ENCODE results near the gene RALB.
"Not testable (repeated sequence)": the region's sequence is repeated elsewhere in the genome, so short reads cannot be mapped to it uniquely, and the experiment has no call there.

RALB gene

GRCh38 chr2:120224735-120225548 lies 27.7 kb upstream of the RALB start:
- DNase-seq: no peak

DNA sequence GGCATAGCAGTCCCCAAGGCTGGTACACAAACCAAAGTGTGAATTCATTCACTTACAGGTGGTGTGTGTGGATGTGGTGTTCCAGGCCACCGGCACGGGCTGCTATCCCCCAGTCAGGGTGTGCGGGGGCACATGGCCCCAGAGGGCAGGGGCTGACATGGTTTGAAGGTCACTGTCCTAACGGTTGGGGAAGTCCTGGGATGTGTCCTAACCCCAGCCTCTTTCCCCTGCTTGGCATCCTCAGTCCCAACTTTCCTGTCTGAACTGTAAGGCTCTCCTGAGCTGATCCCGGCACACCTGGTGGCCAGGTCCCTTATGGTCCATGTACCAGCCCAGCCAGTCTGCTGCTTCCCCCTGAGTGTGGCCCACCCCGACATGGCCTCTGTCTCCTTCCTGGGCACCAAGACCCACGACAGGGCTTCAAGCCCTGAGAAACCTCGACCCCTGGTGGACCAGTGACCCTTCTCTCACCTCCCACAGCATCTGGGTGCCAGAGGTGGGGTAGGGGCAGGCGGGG lies 27.0 kb upstream of the RALB start:
- no peak for DNase-seq

DNA sequence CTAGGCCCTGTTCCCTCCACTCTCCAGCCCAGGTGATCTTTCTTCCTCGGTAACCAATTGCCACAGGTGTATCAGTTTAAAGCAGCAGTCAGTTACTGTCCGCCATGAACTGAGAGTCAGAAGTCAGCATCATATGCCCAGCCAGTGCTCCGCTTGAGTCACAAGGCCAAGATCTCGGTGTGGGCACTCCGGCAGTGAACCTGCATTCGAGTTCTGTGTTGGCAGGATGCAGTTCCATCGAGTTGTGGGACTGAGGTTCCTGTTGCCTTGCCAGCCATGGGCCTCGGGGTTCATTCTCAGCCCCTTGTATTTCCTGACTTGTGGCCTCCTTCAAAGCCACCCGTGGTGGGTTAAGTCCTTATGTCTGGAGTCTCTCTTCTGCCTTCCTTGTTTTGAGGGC lies 26.3 kb upstream of the RALB start:
- no peak for DNase-seq

DNA sequence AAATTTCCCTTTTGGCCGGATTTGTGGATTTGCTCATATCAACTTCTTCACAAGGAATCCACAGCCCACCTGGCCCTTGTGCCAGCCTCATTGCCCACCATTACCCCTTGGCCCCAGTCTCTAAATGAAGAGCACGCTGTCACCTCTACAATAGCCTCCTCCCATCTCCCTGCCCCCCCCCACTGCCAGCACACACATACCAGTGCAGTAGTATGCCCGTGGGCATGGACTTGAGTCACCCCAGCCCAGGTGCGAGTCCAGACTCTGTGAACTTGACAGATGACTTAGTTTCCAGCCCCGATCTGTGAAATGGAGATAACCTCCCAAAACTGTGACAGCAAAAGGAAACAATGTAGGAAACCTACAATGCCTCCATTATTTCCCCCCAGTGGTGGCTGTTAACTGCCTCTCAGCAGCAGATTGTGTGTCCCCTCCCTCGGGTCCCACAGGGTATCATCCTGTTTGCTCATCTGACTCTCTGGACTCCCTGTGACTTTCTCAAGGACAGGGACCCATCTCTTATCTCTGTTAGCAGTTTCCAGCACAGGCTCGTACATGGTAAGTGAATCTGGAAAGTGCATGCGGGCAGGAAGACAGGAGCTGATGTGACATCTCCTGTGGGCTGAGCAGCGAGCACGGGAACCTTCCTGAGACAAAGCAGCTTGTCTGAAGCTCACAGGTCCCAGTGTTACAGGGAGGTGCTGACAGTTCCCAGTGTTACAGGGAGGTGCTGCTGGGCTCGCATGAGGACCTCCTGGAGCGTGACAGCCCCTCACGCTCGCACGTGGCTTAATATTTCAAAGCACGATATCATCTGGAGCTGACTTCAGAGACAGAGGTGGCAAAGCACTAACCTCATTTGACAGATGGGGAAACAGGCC lies 25.3 kb upstream of the RALB start:
- no peak for DNase-seq

GRCh38 chr2:120228503-120228902 lies 24.1 kb upstream of the RALB start:
- DNase-seq: no peak

DNA sequence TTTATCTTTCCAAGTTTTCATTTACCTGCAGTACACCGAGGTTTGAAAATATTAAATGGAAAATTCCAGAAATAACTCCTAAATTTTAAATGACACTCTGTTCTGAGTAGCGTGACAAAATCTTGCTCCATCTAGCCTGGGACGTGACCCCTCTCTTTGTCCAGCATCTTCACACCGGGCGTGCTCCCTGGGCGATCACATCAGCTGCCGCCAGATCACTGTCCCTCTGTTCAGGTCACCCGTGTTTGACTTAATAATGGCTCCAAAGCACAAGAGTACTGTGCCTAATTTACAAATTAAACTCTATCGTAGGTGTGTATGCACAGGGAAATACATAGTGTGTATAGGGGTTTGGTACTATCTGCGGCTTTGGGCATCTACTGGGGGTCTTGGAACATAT lies 23.3 kb upstream of the RALB start:
- DNase-seq: no peak

DNA sequence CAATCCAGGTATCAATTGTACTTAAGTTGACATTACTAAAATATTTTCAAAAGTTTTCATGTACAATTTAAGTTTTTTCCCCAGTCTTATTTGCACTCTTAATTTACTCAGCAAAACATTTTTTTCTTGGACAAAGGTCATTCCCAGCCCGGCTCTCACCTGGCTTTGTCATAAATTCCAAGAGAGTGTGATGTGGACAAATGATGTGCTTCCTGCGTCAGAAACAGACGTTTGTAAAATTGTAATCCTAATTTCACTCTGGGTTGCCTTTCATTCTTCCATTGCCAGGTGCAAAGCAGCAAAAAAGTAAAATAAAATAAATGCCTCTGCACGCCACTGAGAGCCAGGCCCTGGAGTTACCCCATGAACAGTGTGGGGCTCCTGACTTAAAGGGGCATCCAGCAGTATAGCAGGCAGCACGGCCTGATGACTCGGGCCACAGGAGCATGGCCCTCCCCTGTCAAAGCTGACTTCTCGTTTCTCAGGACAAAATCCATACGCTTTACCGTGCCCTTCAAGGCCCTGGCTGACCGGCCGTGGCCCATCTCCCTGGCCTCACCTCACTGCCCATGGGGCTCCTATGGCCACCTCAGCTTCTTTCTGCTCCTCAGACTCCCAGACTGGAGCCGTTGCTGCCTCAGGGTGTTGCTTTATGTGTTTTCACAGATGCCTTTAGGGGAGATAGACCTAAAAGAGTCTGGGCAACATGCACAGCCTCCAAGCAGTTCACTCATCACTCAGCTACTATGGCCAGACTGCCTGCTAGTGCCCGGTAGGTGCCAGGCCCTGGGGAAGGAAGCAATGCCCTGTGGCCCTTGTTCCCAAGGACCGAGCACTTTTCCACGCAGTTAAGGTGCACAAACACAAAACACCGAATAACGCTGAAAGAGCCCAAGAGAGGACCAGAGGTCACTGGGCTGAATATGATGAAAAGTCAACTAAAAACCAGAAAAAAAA lies 21.9 kb upstream of the RALB start:
- DNase-seq: no peak

- DNase-seq: no peak
Observed at GRCh38 chr2:120231564-120231973, 21.1 kb upstream of the RALB start.

DNA sequence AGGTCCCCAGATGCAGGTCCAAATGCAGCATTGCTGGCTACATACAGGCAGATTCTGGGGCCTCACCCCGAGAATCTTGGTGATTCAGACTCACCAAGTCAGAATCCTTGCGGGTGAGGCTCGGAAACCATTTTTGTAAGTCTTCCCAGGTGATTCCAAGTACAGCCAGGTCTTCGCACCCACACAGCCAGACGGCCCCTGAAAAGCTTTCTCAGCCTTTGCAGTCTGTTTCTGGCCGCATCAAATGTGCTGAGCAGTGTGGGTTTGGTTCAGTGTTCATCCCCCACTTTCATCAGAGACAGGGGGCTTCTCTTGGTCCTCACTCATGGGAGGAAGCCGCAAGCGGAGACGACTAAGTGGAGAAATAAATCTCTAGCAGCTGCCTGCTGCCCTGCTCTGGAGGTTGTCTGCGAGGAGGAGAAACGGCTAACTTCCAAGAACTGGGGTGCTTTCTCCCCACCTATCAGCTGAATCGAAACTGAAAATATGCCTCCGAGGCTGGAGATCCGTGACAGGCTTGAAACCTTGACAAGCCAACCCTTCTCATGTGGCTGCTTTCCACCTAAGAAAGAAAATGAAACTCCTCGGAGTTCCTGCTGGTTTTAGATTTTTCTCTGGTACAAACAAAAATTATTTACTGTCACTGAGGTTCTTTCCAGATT lies 20.5 kb upstream of the RALB start:
- DNase-seq: no peak

GRCh38 chr2:120233292-120233691 lies 19.4 kb upstream of the RALB start:
- DNase-seq: no peak

DNA sequence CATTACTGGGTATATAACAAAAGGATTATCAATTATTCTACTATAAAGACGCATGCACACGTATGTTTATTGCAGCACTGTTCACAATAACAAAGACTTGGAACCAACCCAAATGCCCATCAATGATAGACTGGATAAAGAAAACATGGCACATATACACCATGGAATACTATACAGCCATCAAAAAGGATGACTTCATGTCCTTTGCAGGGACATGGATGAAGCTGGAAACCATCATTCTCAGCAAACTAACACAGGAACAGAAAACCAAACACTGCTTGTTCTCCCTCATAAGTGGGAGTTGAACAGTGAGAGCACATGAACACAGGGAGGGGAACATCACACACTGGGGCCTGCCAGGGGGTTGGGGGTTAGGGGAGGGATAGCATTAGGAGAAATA lies 17.5 kb upstream of the RALB start:
- DNase-seq: not testable (repeated sequence)

GRCh38 chr2:120235681-120236080 lies 17.0 kb upstream of the RALB start:
- DNase-seq: no peak

GRCh38 chr2:120236316-120236715 lies 16.3 kb upstream of the RALB start:
- DNase-seq: no peak

DNA sequence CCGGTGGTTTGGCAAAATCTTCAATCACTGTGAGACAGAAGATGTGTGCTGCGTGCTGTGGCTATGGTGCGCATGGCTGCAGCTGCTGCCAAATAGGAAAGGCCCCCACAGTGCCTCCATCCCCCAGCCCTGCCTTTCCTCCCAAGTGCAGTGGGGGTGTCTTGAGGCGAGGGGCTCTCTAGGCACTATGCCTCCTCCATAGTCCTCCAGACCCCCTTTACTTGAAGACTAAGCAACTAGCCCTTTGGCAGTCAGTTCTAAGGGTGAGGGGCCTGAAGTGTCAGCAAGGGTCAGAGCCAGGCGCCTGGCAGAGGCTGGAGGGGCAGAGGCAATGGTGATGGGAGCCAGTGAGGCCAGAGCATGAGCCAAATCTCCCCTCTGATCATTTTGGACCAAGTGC lies 15.9 kb upstream of the RALB start:
- DNase-seq: no peak

DNA sequence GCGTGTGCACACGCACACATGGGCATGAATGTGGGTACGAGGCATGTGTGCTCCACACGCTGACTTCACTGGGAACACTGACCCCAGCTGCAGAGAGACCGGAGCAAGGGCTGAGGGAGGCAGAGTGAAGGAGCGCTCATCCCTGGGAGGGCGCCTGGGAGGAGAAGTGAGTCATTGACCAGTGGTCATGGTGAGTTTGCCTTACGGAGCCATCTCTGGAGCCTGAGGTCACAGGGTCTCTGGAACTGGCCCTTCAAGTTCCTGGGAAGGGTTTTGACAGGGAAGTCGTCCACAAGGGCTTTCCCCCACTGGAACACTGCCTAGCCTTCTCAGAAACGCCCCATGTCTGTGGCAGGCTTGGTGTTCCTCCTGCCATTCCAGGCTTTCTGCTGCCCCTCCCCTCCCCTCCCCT lies 15.2 kb upstream of the RALB start:
- no peak for DNase-seq

DNA sequence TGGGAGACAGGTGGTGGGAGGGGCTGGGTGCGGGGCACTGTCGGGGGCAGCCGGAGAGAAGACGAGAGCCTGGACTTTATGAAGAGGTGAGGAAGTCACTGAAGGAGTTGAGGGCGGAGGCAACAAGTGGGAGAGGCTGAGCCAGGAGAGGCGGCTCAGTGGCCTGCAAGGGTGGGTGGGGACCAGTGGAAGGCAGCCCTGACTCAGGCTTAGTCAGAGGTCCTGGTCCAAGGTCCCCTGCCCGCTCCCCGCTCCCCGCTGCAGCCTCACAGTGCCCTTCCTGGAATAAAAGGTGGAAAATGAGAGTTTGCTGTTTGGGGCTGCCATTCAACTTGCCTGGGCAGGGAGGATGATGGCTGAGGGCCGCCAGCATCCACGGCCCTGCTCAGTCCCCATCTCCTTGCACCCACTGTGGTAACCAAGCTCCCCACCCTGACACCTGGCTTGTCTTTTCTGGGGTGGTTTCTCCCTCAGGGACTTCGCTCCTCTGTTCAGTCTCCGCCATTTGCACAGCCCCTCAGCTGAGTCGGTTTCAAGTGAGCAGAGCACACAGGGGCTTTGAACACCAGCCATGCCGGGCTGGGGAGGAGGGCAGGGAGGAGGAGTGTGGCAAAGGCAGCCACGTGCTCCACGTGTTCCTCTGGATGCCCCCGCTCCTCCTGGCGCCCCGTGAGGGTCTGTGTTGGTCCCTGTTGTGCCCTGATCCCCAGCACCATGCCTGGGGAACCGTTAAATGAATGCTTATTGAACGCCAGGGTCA lies 13.7 kb upstream of the RALB start:
- DNase-seq: no peak

- DNase-seq: no peak
Observed at GRCh38 chr2:120239488-120240287, 13.0 kb upstream of the RALB start.

GRCh38 chr2:120240901-120241429 lies 11.7 kb upstream of the RALB start:
- DNase-seq: no peak

DNA sequence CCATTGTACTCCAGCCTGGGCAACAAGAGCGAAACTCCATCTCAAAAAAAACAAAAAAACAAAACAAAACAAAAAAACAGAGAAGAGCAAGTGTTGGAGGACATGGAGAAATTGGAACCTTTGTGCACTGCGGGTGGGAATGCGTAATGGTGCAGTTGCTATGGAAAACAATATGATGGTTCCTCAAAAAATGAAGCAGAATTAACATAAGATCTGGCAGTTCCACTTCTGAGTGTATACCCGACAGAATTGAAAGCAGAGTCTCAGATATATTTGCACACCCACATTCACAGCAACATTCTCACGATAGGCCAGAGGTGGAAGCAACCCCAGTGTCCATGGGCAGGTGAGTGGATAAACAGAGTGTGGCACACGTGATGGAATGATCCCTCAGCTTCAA lies 11.0 kb upstream of the RALB start:
- no peak for DNase-seq

DNA sequence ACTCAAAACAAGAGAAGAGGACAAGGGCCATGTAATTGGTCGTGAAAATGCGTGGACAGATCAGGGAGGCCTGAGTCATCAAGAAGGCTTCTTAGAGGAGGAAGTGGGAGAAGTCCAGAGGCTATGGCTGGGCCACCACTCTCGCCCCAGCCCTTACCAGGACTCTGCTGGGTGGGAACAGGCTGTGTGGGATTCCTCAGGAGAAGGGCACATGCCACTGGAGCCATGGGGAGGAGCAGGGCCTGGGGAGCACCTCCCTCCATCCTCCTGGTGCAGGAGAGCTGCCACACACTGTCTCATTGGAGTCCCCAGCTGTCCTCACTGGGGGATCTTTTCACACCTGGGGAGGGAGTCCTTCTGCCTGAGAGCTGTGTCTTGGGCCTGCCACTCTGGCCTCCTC lies 9.4 kb upstream of the RALB start:
- DNase-seq: no peak
